GM23248 (cell line): ENCODE data around the gene EVX2. TPM values are rescaled to one million over a fixed set of nuclear protein-coding genes. Genes with fewer than 3 reads are reported as not detected.

ENCODE experiments used
- DNase-seq: peaks from one replicate; pipeline ENCODE4 v3.0.0-alpha.2; 2015
- H2AFZ ChIP-seq: fragments of 200-600 bp; sonication (generic); 2 replicates; pipeline ENCODE4 v1.6.1; 2016; ENCODE audit warnings: antibody characterized with exemption
- H3F3A ChIP-seq: fragments of 200-600 bp; sonication (generic); 2 replicates; pipeline ENCODE4 v1.6.1; 2016; ENCODE audit warnings: mild to moderate bottlenecking, antibody characterized with exemption, mixed run types; ENCODE audit not compliant: insufficient read depth
- H3K27ac ChIP-seq: fragments of 200-600 bp; sonication (generic); 2 replicates; pipeline ENCODE4 v1.5.1; 2016; ENCODE audit warnings: mild to moderate bottlenecking
- H3K27me3 ChIP-seq: fragments of 200-600 bp; sonication (generic); replicated peaks from 2 replicates; pipeline ENCODE4 v1.6.1; 2016; ENCODE audit warnings: mild to moderate bottlenecking; ENCODE audit not compliant: insufficient read depth
- H3K36me3 ChIP-seq: fragments of 200-600 bp; sonication (generic); 2 replicates; pipeline ENCODE4 v1.6.1; 2016; ENCODE audit warnings: low read depth, mild to moderate bottlenecking
- H3K4me1 ChIP-seq: fragments of 200-600 bp; sonication (generic); 2 replicates; pipeline ENCODE4 v1.6.1; 2016; ENCODE audit warnings: mild to moderate bottlenecking; ENCODE audit not compliant: insufficient read depth
- H3K4me2 ChIP-seq: fragments of 200-600 bp; sonication (generic); one replicate; pipeline ENCODE4 v1.6.1; 2016; ENCODE audit warnings: mild to moderate bottlenecking; ENCODE audit not compliant: unreplicated experiment
- H3K4me3 ChIP-seq: fragments of 200-600 bp; sonication (generic); 2 replicates; pipeline ENCODE4 v1.5.1; 2016; ENCODE audit warnings: mild to moderate bottlenecking
- H3K79me2 ChIP-seq: fragments of 200-600 bp; sonication (generic); 2 replicates; pipeline ENCODE4 v1.6.1; 2016; ENCODE audit warnings: mild to moderate bottlenecking; ENCODE audit not compliant: insufficient read depth
- H3K9ac ChIP-seq: fragments of 200-600 bp; sonication (generic); 2 replicates; pipeline ENCODE4 v1.6.1; 2016; ENCODE audit warnings: mild to moderate bottlenecking
- H3K9me2 ChIP-seq: fragments of 200-600 bp; sonication (generic); 2 replicates; pipeline ENCODE4 v1.6.1; 2016; ENCODE audit warnings: mixed run types, mild to moderate bottlenecking, moderate library complexity; ENCODE audit not compliant: insufficient read depth
- H3K9me3 ChIP-seq: fragments of 200-600 bp; sonication (generic); one replicate; pipeline ENCODE4 v1.6.1; 2017; ENCODE audit warnings: low read depth
- H4K20me1 ChIP-seq: fragments of 200-600 bp; sonication (generic); 2 replicates; pipeline ENCODE4 v1.6.0; 2016; ENCODE audit not compliant: insufficient read depth
- EZH2 ChIP-seq: fragments of 200-600 bp; sonication (generic); IDR thresholded peaks from 2 replicates; pipeline ENCODE4 v1.6.1; 2018; ENCODE audit warnings: antibody characterized with exemption, mild to moderate bottlenecking; ENCODE audit not compliant: insufficient read depth, poor library complexity, severe bottlenecking
- EZH2phosphoT487 ChIP-seq: fragments of 200-600 bp; sonication (generic); IDR thresholded peaks from 2 replicates; pipeline ENCODE4 v1.6.1; 2018; ENCODE audit warnings: antibody characterized with exemption, moderate library complexity, mild to moderate bottlenecking, low read depth; ENCODE audit not compliant: insufficient read depth
- WGBS, 2 experiments: methylation state at CpG; one replicate each; pipeline ENCODE4 v1.1.6; 2015 to 2017; ENCODE audit warnings: low lambda C conversion rate in 2 of 2, low coverage in 1 of 2; ENCODE audit errors: missing lambda C conversion rate in 2 of 2; 5-methylcytosine and 5-hydroxymethylcytosine counted together
- in situ Hi-C: fragments of 300-500 bp; cut with MboI; formaldehyde crosslinking; loops from 2 replicates; pipeline ENCODE4 v1.15.0; 2020
- polyA plus RNA-seq: library from polyadenylated mRNA; unstranded; fragments of >200 nt; fragmentation: Nextera tagmentation; extraction: Ambion mirVana; gene quantifications from 2 replicates; pipeline ENCODE4 v1.2.1, GENCODE V29; 2016
- total RNA-seq: library from RNA; depleted of rRNA; stranded (reverse); fragments of >200 nt; shearing (Covaris generic); gene quantifications from 2 replicates; pipeline ENCODE4 v1.2.3, GENCODE V29; 2014

Gene EVX2
- total and polyA plus RNA-seq, 2 experiments from 2014 or later: not detected

GRCh38 chr2:176099159-176099727 is 15.5 kb upstream of the EVX2 start:
- no peak overlapping the region for H3K4me2 ChIP-seq
- H3K79me2 ChIP-seq: peaks cover 33% of the 10 kb centered on the region
- no peaks in the 10 kb centered on the region for H3K27me3 ChIP-seq
- H2AFZ ChIP-seq: no peak overlapping the region
- DNase-seq: no peak
- peaks cover 8% of the 10 kb centered on the region for H3K4me1 ChIP-seq
- in situ Hi-C loops: no loop called here
- peaks cover 26% of the 10 kb centered on the region for H3F3A ChIP-seq
- no peaks in the 10 kb centered on the region for H3K36me3 ChIP-seq
- H3K9ac ChIP-seq: no peak overlapping the region
- H3K9me3 ChIP-seq: no peaks in the 10 kb centered on the region
- no peaks in the 10 kb centered on the region for H4K20me1 ChIP-seq
- no peak overlapping the region for H3K4me3 ChIP-seq
- no peak overlapping the region for H3K27ac ChIP-seq
- 93 to 94% methylated on average over 30 of the region's 30 CpGs for WGBS, 2 experiments
- no peaks in the 10 kb centered on the region for H3K9me2 ChIP-seq
- TF ChIP-seq EZH2phosphoT487 (no peak), EZH2 (no peak)

- Histone ChIP-seq H3K4me3 (peak overlapping the region; percentile 79), H3K79me2 (peaks cover 31% of the 10 kb centered on the region), H2AFZ (peak overlapping the region; percentile 97), H3K27me3 (no peaks in the 10 kb centered on the region), H3K4me2 (peak overlapping the region; percentile 100), H3F3A (peaks cover 25% of the 10 kb centered on the region), H3K9me2 (no peaks in the 10 kb centered on the region), H3K4me1 (peaks cover 14% of the 10 kb centered on the region), H3K9ac (peak overlapping the region; percentile 79), H3K27ac (no peak overlapping the region), H4K20me1 (no peaks in the 10 kb centered on the region), H3K9me3 (no peaks in the 10 kb centered on the region), H3K36me3 (no peaks in the 10 kb centered on the region)
- in situ Hi-C loops: no loop called here
- 39 to 40% methylated on average over 31 to 35 of the region's 35 CpGs for WGBS, 2 experiments
- peak; percentile 53 for DNase-seq
- no peak for TF ChIP-seq EZH2phosphoT487
Observed at GRCh38 chr2:176098366-176099158, 14.8 kb upstream of the EVX2 start.

GRCh38 chr2:176097820-176098365 is 14.1 kb upstream of the EVX2 start:
- no peaks in the 10 kb centered on the region for H3K27me3 ChIP-seq
- H3K9me3 ChIP-seq: no peaks in the 10 kb centered on the region
- WGBS, 2 experiments: 4 to 5% methylated on average over 17 to 18 of the region's 18 CpGs
- in situ Hi-C loops: no loop called here
- H4K20me1 ChIP-seq: no peaks in the 10 kb centered on the region
- H3K4me1 ChIP-seq: peaks cover 12% of the 10 kb centered on the region
- H3K9me2 ChIP-seq: no peaks in the 10 kb centered on the region
- H3K4me2 ChIP-seq: peak overlapping the region; percentile 100
- H3K27ac ChIP-seq: no peak overlapping the region
- peak overlapping the region; percentile 97 for H2AFZ ChIP-seq
- H3K9ac ChIP-seq: peak overlapping the region; percentile 79
- TF ChIP-seq EZH2phosphoT487 (no peak), EZH2 (no peak)
- DNase-seq: no peak
- H3K4me3 ChIP-seq: peak overlapping the region; percentile 79
- peaks cover 22% of the 10 kb centered on the region; the same call in 1 of the 2 replicates for H3F3A ChIP-seq
- H3K79me2 ChIP-seq: peaks cover 25% of the 10 kb centered on the region
- H3K36me3 ChIP-seq: no peaks in the 10 kb centered on the region

GRCh38 chr2:176096986-176097819 is 13.4 kb upstream of the EVX2 start:
- Histone ChIP-seq H3K9ac (peak overlapping the region; percentile 79), H2AFZ (peak overlapping the region; percentile 97), H3K27ac (peak overlapping the region; percentile 73), H3K27me3 (no peaks in the 10 kb centered on the region), H4K20me1 (no peaks in the 10 kb centered on the region), H3K79me2 (peaks cover 18% of the 10 kb centered on the region), H3K9me2 (no peaks in the 10 kb centered on the region), H3K4me1 (peaks cover 9% of the 10 kb centered on the region), H3K4me3 (peak overlapping the region; percentile 79), H3K36me3 (no peaks in the 10 kb centered on the region), H3K9me3 (no peaks in the 10 kb centered on the region), H3K4me2 (peak overlapping the region; percentile 100), H3F3A (peaks cover 16% of the 10 kb centered on the region; the same call in 1 of the 2 replicates)
- in situ Hi-C loops: no loop called here
- no peak for TF ChIP-seq EZH2
- TF ChIP-seq EZH2phosphoT487: no peak
- peak; percentile 95 for DNase-seq
- WGBS, 2 experiments: 0 to 2% methylated on average over 38 to 44 of the region's 45 CpGs
